GM12873 (cell line): Measurements from ENCODE around the gene IRF1.

Experiments
- TF ChIP-seq, protein P1 (sequence below): IDR thresholded peaks from 2 replicates; pipeline ENCODE4 v1.5.1; 2012; ENCODE audit warnings: low read depth, mild to moderate bottlenecking, moderate library complexity, low read length, control low read depth; ENCODE audit not compliant: insufficient read depth; ENCODE audit errors: missing control alignments

The IRF1 gene

DNA sequence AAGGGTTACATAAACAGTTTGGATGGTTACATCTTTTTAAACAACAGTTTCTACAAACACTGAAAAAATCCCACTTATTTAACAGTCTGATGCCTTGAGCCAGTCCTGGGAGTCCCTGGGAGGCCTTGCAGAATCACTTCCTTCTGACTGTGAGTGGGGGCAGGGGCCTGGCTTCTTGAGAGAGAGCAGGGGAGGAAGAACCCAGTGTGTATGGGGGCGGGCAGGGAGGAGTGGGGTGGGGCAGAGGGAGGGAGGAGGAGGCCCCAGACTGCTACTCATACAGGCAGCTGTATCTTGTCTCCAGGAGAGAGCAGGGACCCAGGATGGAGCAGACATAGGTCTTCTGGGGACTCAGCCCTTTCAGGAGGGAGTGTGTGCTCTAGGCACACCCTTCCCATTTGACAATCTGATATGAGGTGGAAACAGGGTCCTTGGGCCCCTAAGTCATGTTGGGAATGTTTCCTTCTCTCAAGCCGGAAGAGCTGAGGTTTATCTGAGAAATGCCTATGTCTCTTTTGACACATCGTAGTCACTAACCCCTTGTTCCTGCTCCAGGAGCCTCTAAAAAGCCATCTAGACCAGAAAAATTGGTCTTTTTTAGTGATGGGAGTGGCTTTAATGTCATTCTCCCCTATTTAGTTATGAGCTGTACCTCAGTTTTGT, 52.8 kb downstream of the IRF1 start:
- TF ChIP-seq, protein P1, sequence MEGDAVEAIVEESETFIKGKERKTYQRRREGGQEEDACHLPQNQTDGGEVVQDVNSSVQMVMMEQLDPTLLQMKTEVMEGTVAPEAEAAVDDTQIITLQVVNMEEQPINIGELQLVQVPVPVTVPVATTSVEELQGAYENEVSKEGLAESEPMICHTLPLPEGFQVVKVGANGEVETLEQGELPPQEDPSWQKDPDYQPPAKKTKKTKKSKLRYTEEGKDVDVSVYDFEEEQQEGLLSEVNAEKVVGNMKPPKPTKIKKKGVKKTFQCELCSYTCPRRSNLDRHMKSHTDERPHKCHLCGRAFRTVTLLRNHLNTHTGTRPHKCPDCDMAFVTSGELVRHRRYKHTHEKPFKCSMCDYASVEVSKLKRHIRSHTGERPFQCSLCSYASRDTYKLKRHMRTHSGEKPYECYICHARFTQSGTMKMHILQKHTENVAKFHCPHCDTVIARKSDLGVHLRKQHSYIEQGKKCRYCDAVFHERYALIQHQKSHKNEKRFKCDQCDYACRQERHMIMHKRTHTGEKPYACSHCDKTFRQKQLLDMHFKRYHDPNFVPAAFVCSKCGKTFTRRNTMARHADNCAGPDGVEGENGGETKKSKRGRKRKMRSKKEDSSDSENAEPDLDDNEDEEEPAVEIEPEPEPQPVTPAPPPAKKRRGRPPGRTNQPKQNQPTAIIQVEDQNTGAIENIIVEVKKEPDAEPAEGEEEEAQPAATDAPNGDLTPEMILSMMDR, result no peak

DNA sequence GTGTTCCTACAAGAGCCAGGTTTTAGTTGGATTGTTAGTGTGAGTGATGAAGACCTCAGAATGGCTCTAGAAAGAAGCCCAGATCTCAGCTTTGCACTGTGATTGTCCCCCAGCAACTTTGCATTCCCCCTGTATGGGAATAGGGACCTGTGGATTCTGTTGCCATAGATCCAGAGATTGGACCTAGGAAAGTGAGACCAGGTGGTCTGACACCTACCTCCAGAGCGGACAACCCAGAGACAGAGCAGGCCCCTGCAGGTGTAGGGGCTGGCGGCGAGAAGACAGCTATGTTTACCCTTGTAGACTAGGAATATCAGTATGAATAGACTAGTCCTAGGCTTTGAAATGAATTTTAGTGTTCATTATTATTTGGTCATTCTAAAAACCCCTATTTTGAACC, 53.6 kb downstream of the IRF1 start:
- TF ChIP-seq, protein P1, result no peak

DNA sequence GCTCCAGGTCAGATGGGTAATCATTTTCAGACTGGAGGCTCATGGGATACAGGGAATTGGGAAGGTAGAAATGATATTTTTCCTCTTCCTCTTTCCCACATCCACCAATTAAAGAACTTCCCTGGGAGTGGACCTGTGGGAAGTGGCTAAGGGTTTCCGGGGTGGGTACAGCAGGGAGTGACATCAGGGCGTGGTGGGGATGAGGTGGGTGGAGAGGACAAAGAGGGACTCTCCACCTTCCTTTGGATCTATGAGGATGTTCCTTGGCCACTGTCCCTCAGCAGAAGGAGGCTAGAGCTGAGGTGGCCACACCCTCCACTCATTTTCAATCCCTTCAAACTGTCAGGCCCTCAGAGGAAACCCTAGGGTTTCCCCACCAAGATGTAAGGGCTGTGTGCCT, 54.7 kb downstream of the IRF1 start:
- TF ChIP-seq, protein P1, result no peak

DNA sequence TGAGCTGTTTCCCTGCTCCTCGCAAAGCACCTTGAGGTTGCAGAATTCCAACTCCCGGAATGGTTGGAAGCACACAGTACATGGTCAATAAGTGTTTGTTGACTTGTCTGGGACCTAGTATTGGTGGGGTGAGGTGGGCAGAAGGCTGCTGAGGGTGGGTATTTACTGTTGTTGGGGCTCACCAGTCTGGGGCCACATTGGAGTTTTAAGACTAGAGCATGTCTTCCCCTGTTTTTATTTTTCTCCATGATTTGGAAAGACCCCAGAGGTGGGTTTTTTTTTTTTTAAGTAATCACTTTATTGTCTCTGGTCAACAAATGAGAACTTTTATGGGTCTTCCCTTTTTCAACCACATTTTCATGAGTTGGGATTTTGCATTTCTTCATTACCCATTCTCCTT, 55.1 kb downstream of the IRF1 start:
- TF ChIP-seq, protein P1, result no peak

GRCh38 chr5:132434416-132435286, 55.9 kb downstream of the IRF1 start:
- TF ChIP-seq, protein P1, result no peak

GRCh38 chr5:132433141-132433540, 57.4 kb downstream of the IRF1 start:
- TF ChIP-seq, protein P1, result no peak

- TF ChIP-seq, protein P1, result no peak
These were observed 58.9 kb downstream of the IRF1 start for GRCh38 chr5:132431632-132432031.
